Right hindlimb (tissue), 1 donor: ENCODE data around the gene HFE.

ENCODE experiments used
- DNase-seq: peaks from one replicate; pipeline ENCODE4 v3.0.0-alpha.2; 2018

HFE gene

DNA sequence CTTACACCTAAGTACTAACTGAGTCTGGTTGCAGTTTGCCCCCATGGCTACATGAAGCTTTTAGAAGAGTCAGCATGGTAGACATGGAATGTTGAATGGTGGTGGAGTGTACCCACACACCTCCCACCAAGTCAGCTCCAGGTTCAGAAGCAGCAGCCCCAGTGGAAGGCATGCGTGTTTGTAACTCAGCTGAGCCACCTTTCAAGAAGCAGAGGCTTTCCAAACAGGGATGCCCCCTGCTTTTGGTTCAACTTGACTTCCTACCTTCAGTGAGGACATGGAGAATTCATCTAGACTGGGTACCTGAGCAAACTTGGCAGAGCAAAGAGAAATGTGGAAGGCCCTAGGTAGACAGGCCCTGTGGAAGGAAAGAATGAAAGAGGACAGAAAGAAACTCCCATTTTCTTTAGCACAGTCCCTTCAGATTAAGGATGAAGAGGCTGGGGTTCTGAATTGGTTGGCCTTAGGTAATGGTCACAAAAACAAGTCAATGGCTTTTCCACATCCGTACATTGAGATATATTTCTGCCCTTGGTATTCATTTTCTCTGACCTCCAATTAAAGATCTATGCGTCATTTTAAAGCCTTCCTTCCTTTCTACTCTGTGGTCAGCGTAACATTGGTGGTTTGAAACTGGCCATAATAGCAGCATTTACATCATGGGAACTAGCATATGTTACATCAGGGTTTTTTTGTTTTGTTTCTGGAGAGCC lies 53.2 kb downstream of the HFE start:
- DNase-seq = no peak

GRCh38 chr6:26140967-26141294 lies 53.7 kb downstream of the HFE start:
- no peak for DNase-seq

GRCh38 chr6:26141378-26141904 lies 54.2 kb downstream of the HFE start:
- DNase-seq = no peak

DNA sequence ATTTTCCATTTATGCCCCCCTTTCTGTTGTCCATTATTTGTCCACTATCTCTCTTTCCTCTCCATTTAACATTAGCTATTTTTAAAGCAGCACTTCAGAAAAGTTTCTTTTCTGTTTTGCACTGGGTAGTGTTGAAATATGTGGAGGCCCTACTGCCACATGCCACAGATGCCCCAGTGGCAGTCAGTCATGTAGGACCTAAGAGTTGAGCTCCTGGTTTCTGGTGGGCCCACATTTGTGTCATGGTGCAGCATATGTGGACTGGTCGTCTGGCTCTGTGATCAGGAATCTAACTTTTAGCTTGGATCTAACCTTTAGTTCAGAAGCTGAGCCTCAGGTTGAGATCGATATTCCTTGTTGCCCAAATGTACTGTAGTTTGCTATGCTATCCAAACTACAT lies 54.8 kb downstream of the HFE start:
- no peak for DNase-seq
